K562 (cell line): ENCODE measurements around the gene CPNE1. TPM values are rescaled to one million over a fixed set of nuclear protein-coding genes. Genes with fewer than 3 reads are reported as not detected.

Experiments
- ARID2 ChIP-seq: fragments of 450-650 bp; IDR thresholded peaks from 2 replicates; pipeline ENCODE4 v1.6.1; 2017; ENCODE audit warnings: antibody characterized with exemption, mild to moderate bottlenecking
- BDP1 ChIP-seq: IDR thresholded peaks from 3 replicates; pipeline ENCODE4 v1.6.1; 2011; ENCODE audit not compliant: insufficient read length, insufficient read depth
- BRD9 ChIP-seq: fragments of 450-650 bp; IDR thresholded peaks from 2 replicates; pipeline ENCODE4 v1.6.1; 2018; ENCODE audit warnings: low read depth; ENCODE audit not compliant: partially characterized antibody
- CC2D1A ChIP-seq: fragments of 450-650 bp; IDR thresholded peaks from 2 replicates; pipeline ENCODE4 v1.6.1; 2017; ENCODE audit warnings: mild to moderate bottlenecking
- CREB1 ChIP-seq, 2 experiments: sonication (generic) in 1 of 2; formaldehyde crosslinking in 1 of 2; IDR thresholded peaks; 2 replicates each; pipeline versions ENCODE4 v1.6.1 to v1.8.0; 2012 to 2022; ENCODE audit warnings: inconsistent platforms in 1 of 2, mild to moderate bottlenecking in 1 of 2, missing genetic modification reagents in 1 of 2, moderate library complexity in 1 of 2
- CTCF ChIP-seq, 3 experiments: IDR thresholded peaks in 2 of 3; conservative IDR thresholded peaks in 1 of 3; 2 replicates each; pipeline ENCODE4 v1.5.1; 2011 to 2012; ENCODE audit warnings: low read length in 3 of 3, mild to moderate bottlenecking in 3 of 3, control low read depth in 2 of 3, improper control_type of control experiment in 1 of 3, inconsistent platforms in 1 of 3, low read depth in 1 of 3, mixed read lengths in 1 of 3, moderate library complexity in 1 of 3; ENCODE audit not compliant: insufficient read depth in 2 of 3
- E2F6 ChIP-seq, 2 experiments: IDR thresholded peaks; 2 replicates each; pipeline ENCODE4 v1.6.1; 2011; ENCODE audit warnings: borderline replicate concordance in 1 of 2, control low read depth in 1 of 2, low read depth in 1 of 2, low read length in 1 of 2, mild to moderate bottlenecking in 1 of 2, mixed read lengths in 1 of 2, moderate library complexity in 1 of 2; ENCODE audit not compliant: insufficient read depth in 1 of 2, insufficient read length in 1 of 2, poor library complexity in 1 of 2, severe bottlenecking in 1 of 2; ENCODE audit errors: extremely low read depth in 1 of 2
- ESRRB ChIP-seq: fragments of 250-450 bp; sonication (Bioruptor Pico); IDR thresholded peaks from 2 replicates; pipeline ENCODE4 v1.5.0; 2020; ENCODE audit warnings: mild to moderate bottlenecking, moderate library complexity, borderline replicate concordance
- HLTF ChIP-seq: fragments of 450-650 bp; IDR thresholded peaks from 2 replicates; pipeline ENCODE4 v1.6.1; 2016
- JUND ChIP-seq, 2 experiments: IDR thresholded peaks; 2 replicates in 1 of 2; 3 replicates in 1 of 2; pipeline ENCODE4 v1.6.1; 2011; ENCODE audit warnings: borderline replicate concordance in 2 of 2, low read depth in 2 of 2, low read length in 2 of 2, improper control_type of control experiment in 1 of 2, missing biosample characterization in 1 of 2, missing genetic modification characterization in 1 of 2, missing genetic modification reagents in 1 of 2
- MAX ChIP-seq: sonication (generic); formaldehyde crosslinking; IDR thresholded peaks from 2 replicates; pipeline ENCODE4 v1.9.0; 2022; ENCODE audit warnings: mild to moderate bottlenecking, missing genetic modification reagents
- MAZ ChIP-seq, 2 experiments: fragments of 450-650 bp in 1 of 2; sonication (generic) in 1 of 2; formaldehyde crosslinking; IDR thresholded peaks in 1 of 2; conservative IDR thresholded peaks in 1 of 2; 2 replicates each; pipeline versions ENCODE4 v1.4.0 to v1.5.0; 2020; ENCODE audit warnings: mild to moderate bottlenecking in 1 of 2, missing genetic modification reagents in 1 of 2
- NKRF ChIP-seq: fragments of 450-650 bp; IDR thresholded peaks from 2 replicates; pipeline ENCODE4 v1.6.1; 2016; ENCODE audit warnings: borderline replicate concordance
- POLR2AphosphoS5 ChIP-seq: IDR thresholded peaks from 2 replicates; pipeline ENCODE4 v1.6.1; 2011; ENCODE audit warnings: mild to moderate bottlenecking, low read depth, low read length, moderate library complexity; ENCODE audit not compliant: control insufficient read depth, insufficient read depth
- STAT5B ChIP-seq: fragments of 250-450 bp; sonication (Bioruptor Pico); IDR thresholded peaks from 2 replicates; pipeline ENCODE4 v1.8.0; 2021; ENCODE audit warnings: mild to moderate bottlenecking, inconsistent platforms
- U2AF1 ChIP-seq: fragments of 200-400 bp; formaldehyde crosslinking; optimal IDR thresholded peaks from 2 replicates; pipeline ENCODE3; 2017; ENCODE audit warnings: mild to moderate bottlenecking, low read depth, low read length, moderate library complexity
- ZC3H8 ChIP-seq: fragments of 450-650 bp; IDR thresholded peaks from 2 replicates; pipeline ENCODE4 v1.6.1; 2017
- ZNF184 ChIP-seq: sonication (generic); formaldehyde crosslinking; IDR thresholded peaks from 2 replicates; pipeline ENCODE4 v1.5.0; 2020; ENCODE audit warnings: missing genetic modification reagents
- ZNF512 ChIP-seq: IDR thresholded peaks from 2 replicates; pipeline ENCODE4 v1.6.1; 2016; ENCODE audit warnings: missing genetic modification characterization, missing compliant biosample characterization
- polyA plus RNA-seq, 8 experiments: library from polyadenylated mRNA; depleted of rRNA in 4 of 8; stranded (reverse) in 5 of 8; unstranded in 3 of 8; fragments of >200 nt; fragmentation: Nextera tagmentation in 2 of 8; fragmentation: Illumina TruSeq in 1 of 8; extraction: Ambion mirVana in 2 of 8; extraction: Trizol in 1 of 8; gene quantifications; 2 replicates each; pipeline versions ENCODE4 v1.2.1 to v1.2.3, GENCODE V29; 2011 to 2014; ENCODE audit warnings: inconsistent platforms in 1 of 8, missing spikeins in 1 of 8
- total RNA-seq, 7 experiments: library from RNA; depleted of rRNA in 6 of 7; stranded (reverse); fragments of >200 nt in 6 of 7; fragmentation: Illumina TruSeq in 2 of 7; extraction: Trizol in 2 of 7; gene quantifications; 2 replicates each; pipeline versions ENCODE4 v1.2.1 to v1.2.3, GENCODE V29; 2011 to 2021; ENCODE audit warnings: low replicate concordance in 1 of 7

Gene CPNE1
- total and polyA plus RNA-seq, 9 of the 15 experiments (the other 6 are each of a cell fraction or from before 2014, with no cell fraction given), result 42.1 to 102 (median 56.0) TPM

GRCh38 chr20:35664466-35665206 is at the start of gene CPNE1, which contains the start of gene RBM12 (continued):
- TF ChIP-seq ZNF512, result no peak
- TF ChIP-seq ZC3H8, result no peak
- TF ChIP-seq BDP1, result no peak
- TF ChIP-seq E2F6 (IDR thresholded peaks at IDR 0.05; ENCODE audit: borderline replicate concordance in 1 of 2, extremely low read depth in 1 of 2, insufficient read depth in 1 of 2, insufficient read length in 1 of 2, low read depth in 1 of 2, low read length in 1 of 2, poor library complexity in 1 of 2, severe bottlenecking in 1 of 2), result peak; percentile 80 to 89
- no peak for TF ChIP-seq CTCF (IDR thresholded peaks at IDR 0.05 in 2 of 3, conservative IDR thresholded peaks at IDR 0.05 in 1 of 3; ENCODE audit: insufficient read depth in 2 of 3, low read depth in 1 of 3, low read length in 3 of 3)
- TF ChIP-seq ARID2, result no peak
- no peak for TF ChIP-seq STAT5B (CRISPR knock-in tag)
- no peak for TF ChIP-seq BRD9
- peak; percentile 60 for TF ChIP-seq JUND (IDR thresholded peaks at IDR 0.05; ENCODE audit: borderline replicate concordance, low read depth, low read length)
- TF ChIP-seq JUND (tag; IDR thresholded peaks at IDR 0.05; ENCODE audit: borderline replicate concordance, low read depth, low read length), result peak; percentile 36; the same call in 1 of the 3 replicates
- no peak for TF ChIP-seq CC2D1A
- TF ChIP-seq CREB1 (IDR thresholded peaks at IDR 0.05), result peak; percentile 83
- peak; percentile 88 for TF ChIP-seq CREB1 (CRISPR knock-in tag; IDR thresholded peaks at IDR 0.05)
- TF ChIP-seq NKRF, result 0 out of 2 replicates have a peak, but pooled peaks have one; percentile 18
- TF ChIP-seq ESRRB (CRISPR knock-in tag), result no peak
- TF ChIP-seq MAZ (CRISPR knock-in tag; conservative IDR thresholded peaks at IDR 0.05 in 1 of 2, IDR thresholded peaks at IDR 0.05 in 1 of 2), result peak; percentile 73 to 92
- TF ChIP-seq POLR2AphosphoS5, result peak; percentile 95
- TF ChIP-seq U2AF1, result peak; percentile 77
- TF ChIP-seq MAX (CRISPR knock-in tag), result peak; percentile 86; the same call in 1 of the 2 replicates
- no peak for TF ChIP-seq HLTF
- TF ChIP-seq ZNF184 (CRISPR knock-in tag), result no peak
